GM19023 (cell line): ENCODE data around the gene OR7G2.

Experiments
- ATAC-seq: cut with Tn5 transposase; IDR thresholded peaks from one replicate; pipeline ENCODE4 v1.9.1; 2021; ENCODE audit warnings: mild to moderate bottlenecking, moderate library complexity; ENCODE audit not compliant: unreplicated experiment

The OR7G2 gene

DNA sequence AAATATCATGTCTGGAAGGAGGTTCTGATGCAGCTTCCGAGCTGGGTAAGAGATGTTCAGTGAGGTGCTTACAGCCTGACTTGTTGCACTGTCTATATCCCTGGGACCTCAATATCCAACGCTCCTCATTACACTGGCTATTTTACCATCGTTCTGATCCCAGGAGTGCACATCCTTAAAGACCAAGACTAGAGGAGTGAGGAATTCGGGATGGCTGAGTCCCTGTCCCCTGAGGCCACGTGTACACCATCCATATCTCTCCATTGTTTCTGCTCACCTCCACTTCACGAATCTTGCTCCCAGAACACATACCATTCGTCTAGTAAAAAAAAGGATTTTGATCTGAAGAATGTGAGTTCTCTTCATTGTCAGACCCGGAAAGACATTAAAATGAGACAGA is at the start of gene OR7G2:
OR7G2 (minus strand) TSS at position 101 of the 400 bp plus-strand sequence. CDS start 4,232 bp downstream, outside the sequence.
- no peak for ATAC-seq

DNA sequence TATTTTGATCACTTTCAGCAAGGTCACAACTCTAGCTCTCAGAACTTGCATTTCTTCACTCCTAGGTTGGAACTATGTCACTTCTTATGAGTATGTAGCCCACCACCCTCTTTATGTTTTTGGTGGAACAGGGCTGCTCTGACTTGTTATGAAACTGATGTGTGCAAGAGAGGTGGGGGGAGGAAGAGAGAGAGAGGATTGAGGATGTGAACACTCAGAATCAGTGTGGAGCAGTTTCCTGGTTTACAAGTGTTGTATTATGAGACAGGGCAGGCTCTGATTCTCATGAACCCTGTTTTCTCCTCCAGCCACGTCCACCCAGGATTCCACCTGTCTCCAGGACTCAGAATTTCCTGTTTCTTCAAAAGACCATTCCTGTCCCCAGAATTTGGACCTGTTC is 49.0 kb upstream of the OR7G2 start:
- ATAC-seq: no peak

DNA sequence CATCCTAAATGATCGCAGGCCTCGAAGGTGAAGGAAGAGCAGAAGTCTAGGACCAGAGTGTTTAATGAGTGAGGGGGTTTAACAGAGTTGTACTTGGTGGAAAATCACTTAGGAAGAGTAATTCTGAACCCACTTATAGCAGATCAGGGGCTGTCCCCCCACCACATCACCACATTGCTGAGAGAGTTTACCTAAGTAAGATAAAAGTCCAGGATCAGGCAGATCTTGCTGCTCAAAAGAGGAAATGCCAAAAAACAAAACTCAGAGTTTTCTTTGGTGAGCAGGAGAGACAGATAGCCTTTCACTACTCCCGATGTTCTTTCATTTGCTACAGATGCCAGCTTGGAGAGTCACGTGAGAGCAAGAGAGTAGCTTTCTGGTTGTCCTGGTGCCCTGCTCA is 48.3 kb upstream of the OR7G2 start:
- no peak for ATAC-seq

DNA sequence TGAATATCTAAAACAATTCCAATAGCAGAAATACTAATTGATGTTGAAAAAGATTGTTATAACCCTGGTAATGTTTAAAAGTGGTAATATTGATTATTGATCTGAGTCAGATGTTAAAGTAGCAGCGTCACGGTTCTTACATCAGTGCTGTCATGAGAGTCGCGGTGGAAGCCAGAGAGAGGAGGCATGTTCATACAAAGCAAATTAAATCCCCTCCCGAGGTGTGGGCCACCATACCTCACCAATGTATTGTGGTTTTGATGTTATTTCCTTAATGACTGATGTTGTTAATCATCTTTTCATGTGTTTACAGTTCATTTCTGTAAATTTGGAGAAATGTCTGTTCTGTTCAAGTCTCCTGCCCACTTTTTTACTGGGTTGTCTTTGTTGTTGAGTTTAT is 44.1 kb upstream of the OR7G2 start:
- no peak for ATAC-seq

DNA sequence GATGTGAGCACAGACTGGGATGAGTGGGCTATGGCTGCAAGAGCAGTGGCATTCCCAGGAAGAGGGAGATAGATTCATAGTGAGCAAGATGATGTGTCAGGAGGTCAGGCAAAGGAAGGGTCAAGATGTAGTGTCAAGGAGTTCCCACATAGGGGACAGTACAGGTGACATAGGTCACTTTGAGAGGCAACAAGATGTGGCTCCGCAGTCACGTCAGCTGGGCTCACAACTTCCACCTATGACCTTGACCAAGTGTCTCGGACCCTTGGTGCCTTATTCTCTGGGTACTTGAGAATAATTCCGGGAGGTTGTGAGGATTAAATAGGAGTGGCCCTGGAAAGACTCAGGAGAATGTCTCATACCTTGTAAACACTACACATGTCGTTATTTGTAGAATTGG is 43.4 kb upstream of the OR7G2 start:
- ATAC-seq: no peak

DNA sequence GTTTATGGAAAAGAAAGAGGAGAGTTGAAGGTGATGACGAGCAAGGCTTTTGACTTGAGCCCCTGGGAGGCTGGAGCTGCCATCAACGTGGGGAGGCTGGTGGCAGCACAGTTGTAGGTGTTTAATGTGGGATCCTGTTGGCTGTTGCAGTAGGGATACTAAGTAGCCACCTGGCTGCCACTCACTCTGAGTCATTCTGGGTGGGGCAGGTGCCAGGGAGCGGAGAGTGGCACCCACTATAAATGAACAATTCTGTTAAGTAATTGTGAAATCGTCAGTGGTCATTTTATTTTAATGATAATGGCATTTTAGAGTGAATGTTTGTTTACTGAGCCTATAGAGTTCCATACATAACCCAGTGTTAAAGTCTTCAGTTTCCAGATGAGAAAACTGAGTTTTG is 42.7 kb upstream of the OR7G2 start:
- ATAC-seq: no peak

DNA sequence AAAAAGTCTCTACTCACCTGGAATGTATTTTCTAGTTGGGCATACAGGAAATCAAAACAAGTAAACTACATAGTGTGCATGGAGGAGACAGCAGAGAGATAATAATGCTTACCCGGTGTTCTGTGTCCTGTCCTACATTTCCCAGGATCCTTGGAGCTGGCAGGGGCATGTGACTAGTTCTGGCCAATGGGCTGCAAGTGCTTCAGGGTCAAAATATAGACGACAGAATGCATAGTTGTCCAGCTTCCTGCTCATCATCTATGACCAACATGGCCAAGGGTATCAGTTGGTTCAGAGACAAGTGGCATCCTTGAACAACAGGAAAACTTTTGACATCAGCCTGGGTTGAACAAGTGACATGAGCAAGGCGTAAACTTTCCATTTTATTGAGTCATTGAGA is 41.4 kb upstream of the OR7G2 start:
- ATAC-seq: no peak

DNA sequence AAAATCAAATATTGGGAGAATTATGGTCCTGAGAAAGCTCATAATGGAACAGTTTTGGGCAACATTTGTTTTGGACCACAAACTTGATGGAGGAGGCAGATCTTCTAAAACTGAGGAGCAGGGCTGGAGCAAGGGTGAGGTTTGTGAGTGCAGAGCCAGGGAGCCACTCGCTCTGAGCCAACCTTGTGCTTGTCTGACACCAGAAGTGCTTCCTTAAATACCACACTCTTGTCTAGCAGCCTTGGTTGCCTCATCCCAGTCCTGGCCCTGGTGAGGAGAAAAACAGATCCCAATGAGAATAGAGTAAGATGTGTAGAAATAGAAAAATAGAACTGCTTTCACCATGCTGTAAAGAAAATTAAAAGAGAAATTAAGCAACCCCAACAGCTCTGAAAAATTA is 39.6 kb upstream of the OR7G2 start:
- ATAC-seq: no peak

DNA sequence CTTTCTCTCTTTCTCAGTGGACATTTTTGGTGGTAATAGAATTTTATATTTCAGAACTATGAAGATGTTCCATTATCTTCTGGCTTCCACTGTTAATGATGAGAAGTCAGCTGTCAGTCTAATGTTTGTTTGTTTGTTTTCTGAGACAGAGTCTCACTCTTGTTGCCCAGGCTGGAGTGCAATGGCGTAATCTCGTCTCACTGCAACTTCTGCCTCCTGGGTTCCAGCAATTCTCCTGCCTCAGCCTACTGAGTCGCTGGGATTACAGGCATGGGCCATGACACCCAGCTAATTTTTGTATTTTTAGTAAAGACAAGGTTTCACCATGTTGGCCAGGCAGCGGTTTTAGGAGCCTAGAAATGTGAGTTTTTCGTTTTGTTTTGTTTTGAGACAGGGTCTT is 37.6 kb upstream of the OR7G2 start:
- ATAC-seq: no peak

DNA sequence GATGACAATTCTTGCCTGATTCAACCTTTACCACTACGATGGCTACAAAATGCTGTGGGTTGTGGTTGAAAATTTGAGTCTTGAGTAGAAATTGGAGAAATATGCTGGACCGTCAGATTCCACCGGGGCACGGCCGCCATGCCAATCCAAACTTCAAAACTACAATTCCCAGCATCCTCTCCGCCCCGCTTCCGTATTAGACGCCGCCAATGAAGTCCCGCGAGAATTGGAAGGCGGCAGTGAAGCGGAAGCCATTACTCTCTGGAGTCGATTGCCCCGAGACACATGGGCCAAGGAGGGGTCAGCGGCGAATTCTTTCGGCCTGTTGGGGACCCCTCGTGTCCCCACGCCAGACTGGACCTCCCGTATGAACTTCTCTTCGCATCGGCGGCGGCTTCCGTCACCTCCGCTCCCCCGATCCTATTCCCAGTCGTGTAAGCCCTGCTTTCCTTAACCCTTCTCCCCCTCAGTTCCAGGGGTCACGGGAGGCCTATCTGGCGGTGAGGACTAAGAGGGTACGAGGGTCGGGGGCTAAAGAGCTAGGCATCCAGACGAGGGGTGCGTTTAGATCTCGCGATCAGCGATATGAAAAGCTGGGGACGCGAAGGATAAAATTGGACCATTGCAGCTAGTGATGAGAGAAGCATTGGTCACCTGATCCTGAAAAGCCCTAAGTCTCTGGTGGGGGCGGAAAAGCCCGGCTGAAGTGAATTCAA is 33.0 kb upstream of the OR7G2 start, which contains the start of gene ZNF317:
ZNF317 (plus strand) TSS at position 239 of the 716 bp plus-strand sequence. CDS start 15,620 bp downstream, outside the sequence.
- ATAC-seq: peak; percentile 93

DNA sequence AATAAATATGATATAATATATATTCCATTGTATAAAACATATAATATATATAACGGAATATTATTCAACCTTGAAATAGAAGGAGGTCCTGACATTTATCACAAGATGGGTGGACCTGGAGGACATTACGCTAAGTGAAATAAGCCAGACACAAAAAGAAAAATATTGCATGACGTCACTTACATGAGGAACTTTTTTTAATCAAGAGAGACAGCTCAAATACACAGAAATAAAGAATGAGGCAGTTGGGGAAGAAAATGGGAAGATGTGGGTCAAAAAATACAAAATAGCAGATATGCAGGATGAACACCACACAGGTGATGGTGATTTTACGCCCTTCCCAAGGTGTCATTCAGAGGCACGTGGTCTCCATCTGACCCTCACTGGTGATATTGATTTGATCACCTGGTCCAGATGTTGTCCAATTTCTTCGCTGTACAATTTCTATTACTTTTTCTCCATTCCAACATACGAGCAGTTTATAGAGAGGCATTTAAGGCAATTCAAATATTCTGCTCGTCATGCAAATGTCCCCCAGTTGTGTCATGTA is 32.4 kb upstream of the OR7G2 start:
- no peak for ATAC-seq

DNA sequence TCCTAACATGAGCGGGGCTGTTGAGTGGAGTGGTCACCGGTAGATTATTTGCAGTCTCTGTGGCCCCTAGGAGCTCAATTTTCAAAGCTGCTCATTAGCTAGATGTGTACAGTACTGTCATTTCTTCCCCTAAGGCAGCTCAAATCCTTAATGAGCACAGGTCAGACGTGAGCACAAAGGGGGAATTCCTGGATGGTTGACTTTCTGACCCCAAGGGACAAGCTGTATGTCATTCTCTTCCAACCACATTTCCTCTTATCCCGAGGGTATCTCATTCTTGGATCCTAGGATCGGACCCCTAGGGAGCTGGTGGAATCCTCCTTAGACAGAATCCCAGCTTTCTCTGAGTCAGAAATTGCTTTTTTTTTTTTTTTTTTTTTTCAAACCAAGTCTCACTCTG is 25.1 kb upstream of the OR7G2 start:
- ATAC-seq: no peak

DNA sequence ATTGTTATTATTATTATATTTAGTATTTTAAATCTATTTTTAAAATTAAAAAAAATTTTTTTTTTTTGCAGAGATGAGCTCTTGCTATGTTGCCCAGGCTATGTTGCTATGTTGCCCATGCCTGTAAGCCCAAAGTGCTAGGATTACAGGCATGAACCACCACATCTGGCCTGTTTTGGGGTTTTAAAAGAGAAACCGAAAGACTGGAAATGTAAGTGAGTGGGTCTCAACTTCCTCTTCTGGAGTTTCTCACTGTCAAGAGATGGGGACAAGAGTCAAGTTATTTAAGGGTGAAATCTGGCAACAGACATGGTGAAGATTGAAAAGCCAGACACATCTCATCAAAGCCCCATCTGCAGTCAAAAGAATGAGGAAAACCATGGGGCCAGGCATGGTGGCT is 23.7 kb upstream of the OR7G2 start:
- ATAC-seq: no peak

DNA sequence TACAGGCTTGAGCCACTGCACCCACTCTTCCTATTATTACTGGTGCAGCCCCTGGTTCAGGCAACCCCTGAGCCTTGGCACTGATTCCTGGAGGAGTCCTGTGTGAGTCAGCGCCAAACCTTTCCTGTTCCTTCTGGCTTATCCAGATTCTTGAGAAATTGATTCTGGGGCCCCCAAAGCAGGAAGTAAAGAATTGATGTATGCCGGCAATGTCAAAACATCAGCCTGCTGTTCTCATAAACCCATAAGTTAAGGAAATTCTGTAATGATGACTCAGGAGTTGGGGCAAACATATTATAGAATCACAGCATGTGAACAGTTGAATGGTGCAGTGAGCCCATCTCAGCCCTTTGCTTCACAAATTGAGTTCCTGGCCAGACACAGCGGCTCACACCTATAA is 20.9 kb upstream of the OR7G2 start:
- ATAC-seq: no peak

DNA sequence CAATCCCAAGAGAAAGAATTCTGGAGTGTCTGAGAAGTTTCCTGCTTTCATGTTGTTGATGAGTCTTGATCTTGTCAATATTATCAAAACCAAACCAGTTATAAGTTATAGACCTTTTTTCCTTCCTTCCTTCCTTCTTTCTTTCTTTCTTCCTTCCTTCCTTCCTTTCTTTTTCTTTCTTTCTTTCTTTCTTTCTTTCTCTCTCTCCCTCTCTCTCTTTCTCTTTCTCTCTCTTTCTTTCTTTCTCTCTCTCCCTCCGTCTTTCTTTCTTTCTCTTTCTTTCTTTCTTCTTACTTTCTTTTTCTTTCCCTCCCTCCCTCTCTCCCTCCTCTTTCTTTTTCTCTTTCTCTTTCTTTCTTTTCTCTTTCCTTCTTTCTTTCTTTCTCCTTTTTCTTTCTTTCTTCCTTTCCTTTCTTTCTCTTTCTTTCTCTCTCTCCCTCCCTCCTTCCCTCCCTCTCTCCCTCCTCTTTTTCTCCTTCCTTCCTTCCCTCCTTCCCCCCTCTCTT is 19.7 kb upstream of the OR7G2 start, which contains the start of gene OR7G3:
OR7G3 (minus strand) TSS at position 51 of the 506 bp plus-strand sequence; CDS start at position 51, 0 bp downstream.
- no peak for ATAC-seq

DNA sequence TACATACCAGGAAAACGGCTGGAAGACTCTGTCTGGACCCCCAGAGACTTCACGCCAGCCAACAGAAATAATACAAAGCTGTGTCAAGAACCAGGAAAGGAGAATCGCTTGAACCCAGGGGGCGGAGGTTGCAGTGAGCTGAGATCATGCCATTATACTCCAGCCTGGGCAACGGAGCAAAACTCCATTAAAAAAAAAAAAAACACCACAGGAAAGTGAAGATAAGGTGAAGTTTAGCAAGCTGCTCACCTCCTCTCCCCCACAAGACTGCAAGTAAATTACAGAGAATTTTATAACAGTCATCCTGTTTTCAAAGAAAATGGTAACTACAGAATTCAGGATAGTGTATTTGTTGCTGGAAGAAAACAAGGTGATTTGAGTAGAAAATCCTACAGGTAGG is 9.3 kb upstream of the OR7G2 start:
- no peak for ATAC-seq

DNA sequence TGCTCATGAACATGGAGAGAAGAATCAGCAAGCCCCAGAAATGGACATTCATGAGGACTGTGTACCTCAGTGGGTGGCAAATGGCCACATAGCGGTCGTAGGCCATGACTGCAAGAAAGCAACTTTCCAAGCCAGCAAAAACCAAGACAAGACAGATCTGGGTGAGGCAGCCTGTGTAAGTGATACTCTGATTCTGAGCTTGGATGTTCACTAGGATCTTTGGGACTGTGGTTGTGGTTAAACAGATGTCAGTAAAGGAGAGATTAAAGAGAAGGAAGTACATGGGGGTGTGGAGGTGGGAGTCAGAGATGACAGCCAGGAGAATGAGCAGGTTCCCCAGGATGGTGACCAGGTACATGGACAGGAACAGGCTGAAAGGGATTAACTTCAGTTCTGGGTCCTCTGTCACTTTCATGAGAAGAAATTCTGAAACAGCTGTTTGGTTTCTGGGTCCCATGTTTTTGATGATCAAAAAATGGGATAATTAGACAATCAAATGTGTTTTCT is 8.1 kb upstream of the OR7G2 start, which contains the start of gene OR7G1:
OR7G1 (minus strand) TSS at position 457 of the 507 bp plus-strand sequence; CDS start at position 457, 0 bp downstream.
- no peak for ATAC-seq

DNA sequence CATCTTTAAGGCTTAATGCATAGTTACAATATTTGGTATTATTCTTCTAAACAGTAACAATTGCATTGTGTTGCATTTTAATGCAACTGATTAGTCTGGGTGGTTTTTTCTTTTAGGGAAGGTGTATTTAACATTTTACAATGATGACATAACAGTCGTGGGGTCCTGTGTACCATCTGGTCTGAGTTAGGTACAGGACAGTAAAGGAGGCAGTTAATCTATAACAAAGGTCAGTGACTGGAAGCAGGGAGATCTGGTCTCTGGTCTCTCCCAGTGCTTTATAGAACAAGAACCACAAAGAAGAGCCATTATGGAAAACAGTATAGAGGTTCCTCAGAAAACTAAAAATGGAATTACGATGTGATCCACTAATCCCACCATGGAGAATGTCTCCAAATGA is 2.7 kb upstream of the OR7G2 start:
- no peak for ATAC-seq

DNA sequence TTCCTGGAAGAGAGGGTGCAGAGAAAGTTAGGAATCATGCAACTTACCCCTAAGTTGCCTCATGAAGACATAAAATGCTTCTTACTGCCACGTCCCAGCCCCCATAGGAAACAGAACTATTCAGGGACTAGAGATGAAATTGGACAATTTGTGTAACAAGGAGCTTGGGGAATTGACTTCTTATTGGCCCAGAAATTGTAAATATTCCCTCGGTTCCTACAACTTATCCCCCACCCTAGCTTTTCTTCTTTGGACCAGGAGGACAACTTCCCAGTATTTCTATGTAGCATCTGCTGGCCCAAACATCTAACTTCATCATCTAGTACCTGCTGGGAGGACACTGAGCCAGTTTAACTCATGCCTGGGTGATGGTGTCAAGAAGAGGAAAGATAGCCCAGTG is 20.5 kb downstream of the OR7G2 start, which contains the start of gene OR1M1:
OR1M1 (plus strand) TSS at position 301 of the 400 bp plus-strand sequence. CDS start 6,184 bp downstream, outside the sequence.
- no peak for ATAC-seq

DNA sequence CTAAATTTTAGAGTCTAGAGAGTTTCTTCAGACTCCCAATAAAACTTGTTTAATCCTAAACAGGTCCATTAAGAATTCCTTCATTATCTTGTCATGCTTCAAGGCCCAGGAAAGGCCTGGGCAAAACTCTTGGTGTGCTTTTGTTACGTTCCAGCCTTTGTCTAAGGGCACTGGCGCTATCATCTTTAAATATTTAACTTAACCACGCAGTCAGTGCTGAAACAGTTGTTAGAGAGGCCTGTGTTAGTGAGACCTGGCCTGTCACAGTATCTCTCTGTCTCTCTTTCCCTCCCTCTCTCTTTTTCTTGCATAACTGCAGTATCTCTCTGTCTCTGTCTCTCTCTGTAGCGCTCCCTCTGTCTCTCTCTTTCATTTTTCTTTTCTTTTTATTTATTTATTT is 28.6 kb downstream of the OR7G2 start:
- no peak for ATAC-seq

DNA sequence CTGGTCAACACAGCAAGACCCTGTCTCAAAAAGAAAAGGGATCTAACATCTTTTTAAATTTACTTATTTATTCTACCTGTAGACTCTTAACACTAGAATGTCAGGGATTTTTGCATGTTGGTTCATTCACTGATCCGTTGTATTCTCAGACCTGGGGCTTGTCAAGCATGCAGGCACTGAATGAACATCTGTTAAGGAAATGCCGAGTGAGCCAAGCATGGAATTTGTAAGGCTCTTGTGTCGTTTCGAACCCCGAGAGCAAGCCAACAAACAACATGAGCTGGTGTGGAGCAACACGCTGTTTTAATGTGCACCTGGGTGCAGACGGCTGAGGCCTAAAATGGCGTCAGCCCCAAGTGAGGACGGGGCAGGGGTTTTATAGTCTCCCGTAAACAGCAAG is 30.4 kb downstream of the OR7G2 start:
- no peak for ATAC-seq
